ENCODE data around the gene TPSG1.

- TF ChIP-seq CTCF (conservative IDR thresholded peaks at IDR 0.05; ENCODE audit: low read depth in 2 of 2) (no peak), ETS1 (IDR thresholded peaks at IDR 0.05) (no peak), JUNB (IDR thresholded peaks at IDR 0.05; ENCODE audit: unreplicated experiment) (no peak), EZH2phosphoT487 (IDR thresholded peaks at IDR 0.05; ENCODE audit: unreplicated experiment) (no peak), POLR2AphosphoS5 (IDR thresholded peaks at IDR 0.05; ENCODE audit: low read depth) (no peak), EZH2 (IDR thresholded peaks at IDR 0.05; ENCODE audit: low read depth, unreplicated experiment) (no peak), REST (IDR thresholded peaks at IDR 0.05; ENCODE audit: unreplicated experiment) (no peak)
These were observed 52.4 kb downstream of the TPSG1 start for GRCh38 chr16:1172651-1173050.

Data from GM23338 (cell line).